Heart left ventricle (tissue), 13 donors: ENCODE results near the gene ARRDC1.

ENCODE experiments used
- POLR2A ChIP-seq, 2 donors: fragments of 450-650 bp; IDR thresholded peaks; one replicate each; pipeline ENCODE4 v1.6.1; 2017; ENCODE audit warnings: antibody characterized with exemption in 2 of 2, mild to moderate bottlenecking in 2 of 2, moderate library complexity in 2 of 2
- TF ChIP-seq, protein P1 (sequence below), 12 donors: fragments of 200-600 bp; sonication (generic) in 4 of 12; IDR thresholded peaks; one replicate each; pipeline versions ENCODE4 v1.5.0 to v1.8.0; 2018 to 2022; ENCODE audit warnings: antibody characterized with exemption in 12 of 12, mild to moderate bottlenecking in 5 of 12
- donor health status: ischemic (EF 13 %, LVEDD 7.1; RV severe dilation, severe dysfunction).
- donor health status: DM: no; HTN: yes; CAD: no.
- donor health status: DM: no; HTN: no; CAD: no.
- donor health status: ischemic (EF 25% LVEDD 6.9; RV normal size, moderate dysfunction).
- donor health status: ischemic (EF 25% LVEDD 5.7; RV mildly dilated, moderate dysfunction).
- donor health status: ischemic (EF 35%, LVEDD 5.7; RV mildly dilated, moderate dysfunction).
- donor health status: nonischemic (EF 11% LVEDD 7.7; RV severe dilation, severe dysfunction).
- donor health status: DM: yes; HTN: yes; CAD: no.
- donor health status: PGD.
- donor health status: ischemic (EF 29% LVEDD 5.4; RV normal size, mild dysfunction).
- donor health status: nonischemic (EF 23%, LVEDD 6.1; RV moderate dilation, normal function).

DNA sequence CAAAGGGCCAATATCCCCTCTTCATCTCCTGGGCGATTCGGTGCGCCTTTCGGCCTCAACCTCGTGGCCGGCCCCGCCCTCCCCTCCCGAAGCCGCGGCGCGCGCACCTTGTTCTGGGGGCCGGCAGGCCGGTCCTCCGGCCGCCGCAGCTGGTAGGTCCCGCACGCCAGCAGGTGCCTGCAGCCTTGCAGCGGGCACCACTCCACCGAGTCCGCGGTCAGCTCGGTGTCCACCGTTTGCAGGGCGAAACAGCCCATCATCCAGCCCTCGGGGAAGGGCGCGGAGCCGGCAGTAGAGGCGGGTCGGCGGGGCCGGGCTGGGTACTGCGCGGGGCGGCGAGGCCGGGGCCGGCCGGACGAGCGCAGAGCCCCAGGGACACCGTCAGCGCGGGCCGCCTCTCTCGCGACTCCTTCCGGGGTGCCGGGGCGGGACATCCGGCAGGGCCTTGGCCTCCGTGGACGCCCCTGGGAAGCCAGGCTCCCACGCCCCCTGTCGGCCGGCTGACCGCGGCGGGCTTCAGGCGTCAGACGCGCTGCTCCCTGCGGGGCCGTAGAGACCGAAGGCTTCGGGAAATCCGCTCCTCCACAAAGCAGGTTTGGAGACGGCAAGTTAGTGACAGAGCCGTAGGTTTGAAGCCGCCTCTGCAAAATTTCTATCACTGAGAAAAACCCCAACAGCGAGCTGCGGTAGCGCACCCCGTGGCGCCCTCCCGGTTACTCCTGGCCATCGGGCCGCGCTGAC lies 26.8 kb upstream of the ARRDC1 start, which contains the start of gene DPH7:
- TF ChIP-seq, protein P1, sequence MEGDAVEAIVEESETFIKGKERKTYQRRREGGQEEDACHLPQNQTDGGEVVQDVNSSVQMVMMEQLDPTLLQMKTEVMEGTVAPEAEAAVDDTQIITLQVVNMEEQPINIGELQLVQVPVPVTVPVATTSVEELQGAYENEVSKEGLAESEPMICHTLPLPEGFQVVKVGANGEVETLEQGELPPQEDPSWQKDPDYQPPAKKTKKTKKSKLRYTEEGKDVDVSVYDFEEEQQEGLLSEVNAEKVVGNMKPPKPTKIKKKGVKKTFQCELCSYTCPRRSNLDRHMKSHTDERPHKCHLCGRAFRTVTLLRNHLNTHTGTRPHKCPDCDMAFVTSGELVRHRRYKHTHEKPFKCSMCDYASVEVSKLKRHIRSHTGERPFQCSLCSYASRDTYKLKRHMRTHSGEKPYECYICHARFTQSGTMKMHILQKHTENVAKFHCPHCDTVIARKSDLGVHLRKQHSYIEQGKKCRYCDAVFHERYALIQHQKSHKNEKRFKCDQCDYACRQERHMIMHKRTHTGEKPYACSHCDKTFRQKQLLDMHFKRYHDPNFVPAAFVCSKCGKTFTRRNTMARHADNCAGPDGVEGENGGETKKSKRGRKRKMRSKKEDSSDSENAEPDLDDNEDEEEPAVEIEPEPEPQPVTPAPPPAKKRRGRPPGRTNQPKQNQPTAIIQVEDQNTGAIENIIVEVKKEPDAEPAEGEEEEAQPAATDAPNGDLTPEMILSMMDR (IDR thresholded peaks at IDR 0.05) = peak; percentile 91 to 99 (median 97)
- peak in 1 of 2 donors; percentile 82 for TF ChIP-seq POLR2A (IDR thresholded peaks at IDR 0.05)
